ENCODE data around the gene FAM168A. TPM values are rescaled to one million over a fixed set of nuclear protein-coding genes. Genes with fewer than 3 reads are reported as not detected.

The FAM168A gene
- total RNA-seq, 1 experiment from 2014 or later, result 35.8 TPM

- peak; percentile 46 for DNase-seq (ENCODE audit: low read depth)
Observed at GRCh38 chr11:73372375-73372993, 225.4 kb downstream of the FAM168A start.

GRCh38 chr11:73367482-73368024, 230.4 kb downstream of the FAM168A start:
- no peak for DNase-seq (ENCODE audit: low read depth)

- no peak for DNase-seq (ENCODE audit: low read depth)
Observed at GRCh38 chr11:73366953-73367352, 231.0 kb downstream of the FAM168A start.

- DNase-seq (ENCODE audit: low read depth), result no peak
Observed at GRCh38 chr11:73366265-73366610, 231.7 kb downstream of the FAM168A start.

- no peak for DNase-seq (ENCODE audit: low read depth)
Observed at GRCh38 chr11:73365352-73366264, 232.3 kb downstream of the FAM168A start.

- no peak for DNase-seq (ENCODE audit: low read depth)
Observed at GRCh38 chr11:73363147-73363546, 234.8 kb downstream of the FAM168A start.

GRCh38 chr11:73361953-73362776, 235.7 kb downstream of the FAM168A start:
- DNase-seq (ENCODE audit: low read depth), result no peak

- DNase-seq (ENCODE audit: low read depth), result no peak
Observed at GRCh38 chr11:73360743-73361369, 237.1 kb downstream of the FAM168A start.

GRCh38 chr11:73359930-73360742, 237.8 kb downstream of the FAM168A start:
- peak; percentile 39 for DNase-seq (ENCODE audit: low read depth)

GRCh38 chr11:73359341-73359740, 238.6 kb downstream of the FAM168A start:
- no peak for DNase-seq (ENCODE audit: low read depth)

GRCh38 chr11:73358071-73358470, 239.8 kb downstream of the FAM168A start:
- DNase-seq (ENCODE audit: low read depth), result peak; percentile 28

- DNase-seq (ENCODE audit: low read depth), result no peak
Observed at GRCh38 chr11:73356979-73357860, 240.7 kb downstream of the FAM168A start.

- DNase-seq (ENCODE audit: low read depth), result no peak
Observed at GRCh38 chr11:73355109-73355508, 242.8 kb downstream of the FAM168A start.

GRCh38 chr11:73353422-73353821, 244.5 kb downstream of the FAM168A start:
- DNase-seq (ENCODE audit: low read depth), result no peak

- peak; percentile 58 for DNase-seq (ENCODE audit: low read depth)
Observed at GRCh38 chr11:73350908-73351636, 246.8 kb downstream of the FAM168A start.

Measured in M059J (cell line).